WTC11 (cell line): ENCODE results near the gene NMRK1. TPM values are rescaled to one million over a fixed set of nuclear protein-coding genes. Genes with fewer than 3 reads are reported as not detected.

ENCODE experiments used
- ATAC-seq: fragments of 200-7000 bp; cut with Tn5 transposase; 2 replicates; pipeline ENCODE4 v1.10.0; 2021; ENCODE audit warnings: mild to moderate bottlenecking, moderate library complexity
- CTCF ChIA-PET: fragments of 300-600 bp; sonication (Branson Sonifier 250); formaldehyde crosslinking; loops from one replicate; lab custom pipeline; 2021; ENCODE audit warnings: antibody characterized with exemption; lab: Charles Lee
- POLR2A ChIA-PET: fragments of 350-600 bp; sonication (Branson Sonifier 250); formaldehyde crosslinking; loops from one replicate; lab custom pipeline; 2021; ENCODE audit warnings: antibody characterized with exemption; lab: Charles Lee
- DNase-seq: peaks from one replicate; pipeline ENCODE4 v3.0.0; 2021; ENCODE audit warnings: low spot score
- H3K27ac Mint-ChIP-seq: 2 replicates; pipeline ENCODE4 v1.8.0; 2021; ENCODE audit warnings: mixed read lengths
- H3K27me3 Mint-ChIP-seq: 2 replicates; pipeline ENCODE4 v1.8.0; 2021; ENCODE audit warnings: low read depth, mild to moderate bottlenecking, moderate library complexity, mixed read lengths
- H3K36me3 Mint-ChIP-seq: 2 replicates; pipeline ENCODE4 v1.8.0; 2021; ENCODE audit warnings: mixed read lengths
- H3K4me1 Mint-ChIP-seq: 2 replicates; pipeline ENCODE4 v1.8.0; 2022; ENCODE audit warnings: mixed read lengths
- H3K4me3 Mint-ChIP-seq: 2 replicates; pipeline ENCODE4 v1.8.0; 2021; ENCODE audit warnings: mild to moderate bottlenecking, moderate library complexity, mixed read lengths
- H3K9me3 Mint-ChIP-seq: 2 replicates; pipeline ENCODE4 v1.8.0; 2021; ENCODE audit warnings: mixed read lengths
- ATF2 ChIP-seq: sonication (generic); formaldehyde crosslinking; IDR thresholded peaks from 2 replicates; pipeline ENCODE4 v1.8.1; 2022; ENCODE audit warnings: low read depth, missing genetic modification reagents, borderline replicate concordance
- ATF3 ChIP-seq: sonication (generic); formaldehyde crosslinking; conservative IDR thresholded peaks from 2 replicates; pipeline ENCODE4 v1.8.1; 2022; ENCODE audit warnings: mild to moderate bottlenecking, missing genetic modification reagents
- CBFB ChIP-seq: sonication (generic); formaldehyde crosslinking; IDR thresholded peaks from 2 replicates; pipeline ENCODE4 v1.8.1; 2022; ENCODE audit warnings: mild to moderate bottlenecking, low read depth, missing genetic modification reagents
- CREB1 ChIP-seq: sonication (generic); formaldehyde crosslinking; IDR thresholded peaks from 2 replicates; pipeline ENCODE4 v1.8.0; 2023; ENCODE audit warnings: mild to moderate bottlenecking, missing genetic modification reagents
- CTCF ChIP-seq: fragments of 200-600 bp; IDR thresholded peaks from 2 replicates; pipeline ENCODE4 v1.8.0; 2022; ENCODE audit warnings: antibody characterized with exemption
- E2F4 ChIP-seq: sonication (generic); formaldehyde crosslinking; IDR thresholded peaks from 2 replicates; pipeline ENCODE4 v1.8.1; 2022; ENCODE audit warnings: low read depth, mild to moderate bottlenecking, moderate library complexity, missing genetic modification reagents, borderline replicate concordance
- E2F5 ChIP-seq: sonication (generic); formaldehyde crosslinking; IDR thresholded peaks from 2 replicates; pipeline ENCODE4 v1.8.1; 2022; ENCODE audit warnings: mild to moderate bottlenecking, moderate library complexity, missing genetic modification reagents
- ELF4 ChIP-seq: sonication (generic); formaldehyde crosslinking; IDR thresholded peaks from 2 replicates; pipeline ENCODE4 v1.8.1; 2022; ENCODE audit warnings: low read depth, mild to moderate bottlenecking, moderate library complexity, missing genetic modification reagents
- FOXJ3 ChIP-seq: sonication (generic); formaldehyde crosslinking; IDR thresholded peaks from 2 replicates; pipeline ENCODE4 v1.9.0; 2021; ENCODE audit warnings: missing genetic modification reagents, mild to moderate bottlenecking, borderline replicate concordance
- HMGXB4 ChIP-seq: sonication (generic); formaldehyde crosslinking; IDR thresholded peaks from 2 replicates; pipeline ENCODE4 v1.8.1; 2023; ENCODE audit warnings: mild to moderate bottlenecking, moderate library complexity, missing genetic modification reagents
- IRF1 ChIP-seq: sonication (generic); formaldehyde crosslinking; IDR thresholded peaks from 2 replicates; pipeline ENCODE4 v1.8.0; 2023; ENCODE audit warnings: missing genetic modification reagents
- MAX ChIP-seq: sonication (generic); formaldehyde crosslinking; IDR thresholded peaks from 2 replicates; pipeline ENCODE4 v1.8.0; 2022; ENCODE audit warnings: mild to moderate bottlenecking, missing genetic modification reagents
- NR2C2 ChIP-seq: sonication (generic); formaldehyde crosslinking; IDR thresholded peaks from 2 replicates; pipeline ENCODE4 v1.8.0; 2022; ENCODE audit warnings: mild to moderate bottlenecking, missing genetic modification reagents
- RELA ChIP-seq: sonication (generic); formaldehyde crosslinking; IDR thresholded peaks from 2 replicates; pipeline ENCODE4 v1.8.1; 2022; ENCODE audit warnings: missing genetic modification reagents, mild to moderate bottlenecking, borderline replicate concordance
- TEAD4 ChIP-seq: sonication (generic); formaldehyde crosslinking; IDR thresholded peaks from 2 replicates; pipeline ENCODE4 v1.8.0; 2022; ENCODE audit warnings: mild to moderate bottlenecking, missing genetic modification reagents
- ZBTB43 ChIP-seq: sonication (generic); formaldehyde crosslinking; IDR thresholded peaks from 2 replicates; pipeline ENCODE4 v1.8.1; 2023; ENCODE audit warnings: mild to moderate bottlenecking, missing genetic modification reagents
- ZNF121 ChIP-seq: sonication (generic); formaldehyde crosslinking; IDR thresholded peaks from 2 replicates; pipeline ENCODE4 v1.8.0; 2023; ENCODE audit warnings: missing genetic modification reagents
- ZNF263 ChIP-seq: sonication (generic); formaldehyde crosslinking; IDR thresholded peaks from 2 replicates; pipeline ENCODE4 v1.8.1; 2022; ENCODE audit warnings: low read depth, mild to moderate bottlenecking, moderate library complexity, missing genetic modification reagents
- ZNF396 ChIP-seq: fragments of 250-450 bp; sonication (Bioruptor Pico); IDR thresholded peaks from 2 replicates; pipeline ENCODE4 v1.8.0; 2021; ENCODE audit warnings: mild to moderate bottlenecking, moderate library complexity, borderline replicate concordance
- ZNF423 ChIP-seq: fragments of 250-450 bp; sonication (Bioruptor Pico); IDR thresholded peaks from 2 replicates; pipeline ENCODE4 v2.1.2; 2022; ENCODE audit warnings: mild to moderate bottlenecking, moderate library complexity
- ZNF671 ChIP-seq: fragments of 250-450 bp; sonication (Bioruptor Pico); IDR thresholded peaks from 2 replicates; pipeline ENCODE4 v1.8.0; 2021; ENCODE audit warnings: mild to moderate bottlenecking
- total RNA-seq: library from RNA; stranded (reverse); gene quantifications from 3 replicates; pipeline ENCODE4 v1.2.3, GENCODE V29; 2021

NMRK1 gene
- total RNA-seq, 1 experiment from 2014 or later = 14.5 TPM

GRCh38 chr9:75092766-75093165 lies 4.8 kb upstream of the NMRK1 start (continued):
- no peak for TF ChIP-seq HMGXB4
- no peak for TF ChIP-seq IRF1 (CRISPR knock-in tag)
- no peak for TF ChIP-seq TEAD4 (CRISPR knock-in tag)
- TF ChIP-seq ATF3 (CRISPR knock-in tag) = no peak
- TF ChIP-seq, all 79 proteins: peak for 0

GRCh38 chr9:75090579-75090978 lies 2.6 kb upstream of the NMRK1 start:
- Mint-ChIP-seq H3K27ac (no peak overlapping the region), H3K36me3 (no peaks in the 10 kb centered on the region), H3K9me3 (no peaks in the 10 kb centered on the region), H3K4me3 (no peak overlapping the region), H3K27me3 (no peaks in the 10 kb centered on the region; the same call in 1 of the 2 replicates), H3K4me1 (peaks cover 52% of the 10 kb centered on the region)
- ChIA-PET POLR2A (no interaction called here), CTCF (no interaction called here)
- ATAC-seq (no peak), DNase-seq (no peak)
- TF ChIP-seq CTCF (no peak), ZNF671 (CRISPR knock-in tag) (no peak), ZNF121 (CRISPR knock-in tag) (peak; percentile 66; the same call in 1 of the 2 replicates)

GRCh38 chr9:75089373-75089766 lies 1.4 kb upstream of the NMRK1 start:
- POLR2A ChIA-PET = no interaction called here
- TF ChIP-seq ATF2 (CRISPR knock-in tag) (no peak), ZNF423 (CRISPR knock-in tag) (no peak), ZBTB43 (CRISPR knock-in tag) (no peak), RELA (CRISPR knock-in tag) (no peak), CREB1 (CRISPR knock-in tag) (no peak), ZNF671 (CRISPR knock-in tag) (no peak), ZNF396 (CRISPR knock-in tag) (no peak), NR2C2 (no peak), MAX (CRISPR knock-in tag) (no peak), E2F5 (CRISPR knock-in tag) (no peak), E2F4 (CRISPR knock-in tag) (no peak), FOXJ3 (CRISPR knock-in tag) (no peak), ELF4 (no peak), CBFB (CRISPR knock-in tag) (no peak), ZNF263 (CRISPR knock-in tag) (no peak)

More at GRCh38 chr9:75089373-75089766, 1.4 kb upstream of the NMRK1 start:
- Mint-ChIP-seq H3K4me3 (peak overlapping the region; percentile 100), H3K36me3 (no peaks in the 10 kb centered on the region), H3K4me1 (peaks cover 59% of the 10 kb centered on the region), H3K9me3 (no peaks in the 10 kb centered on the region), H3K27me3 (no peaks in the 10 kb centered on the region; the same call in 1 of the 2 replicates), H3K27ac (peak overlapping the region; percentile 98; the same call in 1 of the 2 replicates)
- ATAC-seq (no peak), DNase-seq (no peak)
- CTCF ChIA-PET = interaction anchor here (0.9 kb wide), 1 partner anchor 12 kb away, joined by 3 read pairs; no protein-coding TSS in a partner anchor
